Ishikawa (cell line): Measurements from ENCODE around the gene PCCA.

Source experiments
- CEBPB ChIP-seq: IDR thresholded peaks from 2 replicates; pipeline ENCODE4 v1.6.1; 2012
- CREB1 ChIP-seq: IDR thresholded peaks from 2 replicates; pipeline ENCODE4 v1.6.1; 2012; ENCODE audit warnings: low read depth
- EGR1 ChIP-seq: IDR thresholded peaks from 2 replicates; pipeline ENCODE4 v1.6.1; 2012
- EP300 ChIP-seq: IDR thresholded peaks from 2 replicates; pipeline ENCODE4 v1.6.1; 2012; ENCODE audit warnings: borderline replicate concordance
- FOXM1 ChIP-seq: IDR thresholded peaks from 2 replicates; pipeline ENCODE4 v1.6.1; 2012; ENCODE audit warnings: low read depth, borderline replicate concordance
- MAX ChIP-seq: IDR thresholded peaks from 2 replicates; pipeline ENCODE4 v1.6.1; 2012
- NFIC ChIP-seq: IDR thresholded peaks from 2 replicates; pipeline ENCODE4 v1.6.1; 2012
- RAD21 ChIP-seq: IDR thresholded peaks from 2 replicates; pipeline ENCODE4 v1.6.1; 2012; ENCODE audit warnings: low read depth
- REST ChIP-seq: IDR thresholded peaks from 2 replicates; pipeline ENCODE4 v1.6.1; 2012; ENCODE audit warnings: low read depth, mild to moderate bottlenecking
- TAF1 ChIP-seq: IDR thresholded peaks from 2 replicates; pipeline ENCODE4 v1.6.1; 2012; ENCODE audit warnings: low read depth, mild to moderate bottlenecking
- TCF12 ChIP-seq: IDR thresholded peaks from 2 replicates; pipeline ENCODE4 v1.6.1; 2012; ENCODE audit warnings: low read depth
- TEAD4 ChIP-seq: IDR thresholded peaks from 2 replicates; pipeline ENCODE4 v1.6.1; 2012
- USF1 ChIP-seq: IDR thresholded peaks from 2 replicates; pipeline ENCODE4 v1.6.1; 2012
- YY1 ChIP-seq: IDR thresholded peaks from 2 replicates; pipeline ENCODE4 v1.6.1; 2012; ENCODE audit warnings: low read depth
- ZBTB7A ChIP-seq: IDR thresholded peaks from 2 replicates; pipeline ENCODE4 v1.6.1; 2012; ENCODE audit warnings: low read depth

The PCCA gene

GRCh38 chr13:100128373-100128772, 39.5 kb downstream of the PCCA start:
- TF ChIP-seq CREB1 = no peak
- TF ChIP-seq YY1 = no peak
- TF ChIP-seq USF1 = no peak
- TF ChIP-seq TEAD4 = no peak
- no peak for TF ChIP-seq ZBTB7A

GRCh38 chr13:100128838-100129237, 39.9 kb downstream of the PCCA start:
- no peak for TF ChIP-seq YY1
- no peak for TF ChIP-seq TEAD4
- TF ChIP-seq EP300 = no peak
- no peak for TF ChIP-seq ZBTB7A
- TF ChIP-seq MAX = no peak
- TF ChIP-seq TCF12 = no peak
- TF ChIP-seq NFIC = no peak
- TF ChIP-seq USF1 = no peak
- no peak for TF ChIP-seq CREB1

GRCh38 chr13:100129605-100130004, 40.7 kb downstream of the PCCA start:
- TF ChIP-seq MAX = no peak
- no peak for TF ChIP-seq FOXM1
- TF ChIP-seq NFIC = no peak
- TF ChIP-seq EGR1 = no peak
- no peak for TF ChIP-seq YY1
- no peak for TF ChIP-seq TAF1
- TF ChIP-seq EP300 = no peak
- no peak for TF ChIP-seq REST
- TF ChIP-seq USF1 = no peak
- TF ChIP-seq RAD21 = no peak
- TF ChIP-seq TCF12 = no peak
- TF ChIP-seq TEAD4 = no peak
- TF ChIP-seq CEBPB = no peak
- TF ChIP-seq CREB1 = no peak
- TF ChIP-seq ZBTB7A = no peak

- TF ChIP-seq EP300 (no peak), NFIC (no peak), FOXM1 (no peak), MAX (no peak), REST (no peak), RAD21 (no peak), YY1 (no peak), CEBPB (no peak), EGR1 (no peak), TAF1 (no peak), TCF12 (no peak), CREB1 (no peak), ZBTB7A (no peak), TEAD4 (no peak), USF1 (no peak)
Observed at GRCh38 chr13:100130092-100130491, 41.2 kb downstream of the PCCA start.

GRCh38 chr13:100130930-100131511, 42.1 kb downstream of the PCCA start:
- TF ChIP-seq ZBTB7A = no peak
- no peak for TF ChIP-seq FOXM1
- no peak for TF ChIP-seq CREB1
- TF ChIP-seq EGR1 = no peak
- TF ChIP-seq EP300 = no peak
- TF ChIP-seq TCF12 = no peak
- no peak for TF ChIP-seq TAF1
- TF ChIP-seq YY1 = no peak
- TF ChIP-seq REST = no peak
- no peak for TF ChIP-seq USF1
- TF ChIP-seq TEAD4 = no peak
- no peak for TF ChIP-seq NFIC
- TF ChIP-seq MAX = no peak
- TF ChIP-seq RAD21 = no peak
- no peak for TF ChIP-seq CEBPB
